HG02884 (cell line): ENCODE results near the gene CAPG.
"Not testable (repeated sequence)": the region's sequence is repeated elsewhere in the genome, so short reads cannot be mapped to it uniquely, and the experiment has no call there.

ENCODE experiments used
- ATAC-seq: cut with Tn5 transposase; IDR thresholded peaks from one replicate; pipeline ENCODE4 v1.9.1; 2021; ENCODE audit warnings: mild to moderate bottlenecking, moderate library complexity; ENCODE audit not compliant: unreplicated experiment

Gene CAPG

GRCh38 chr2:85421260-85422071 is 11.3 kb upstream of the CAPG start:
- ATAC-seq = no peak

GRCh38 chr2:85420536-85421259 is 10.5 kb upstream of the CAPG start:
- ATAC-seq = peak; percentile 61

GRCh38 chr2:85419009-85419675 is 9.0 kb upstream of the CAPG start:
- no peak for ATAC-seq

GRCh38 chr2:85418132-85419008 is 8.2 kb upstream of the CAPG start, which contains the start of gene SH2D6:
Gene SH2D6 (plus strand): TSS chr2:85418714. CDS start chr2:85429466, 10,752 bp downstream.
- ATAC-seq = peak; percentile 80

DNA sequence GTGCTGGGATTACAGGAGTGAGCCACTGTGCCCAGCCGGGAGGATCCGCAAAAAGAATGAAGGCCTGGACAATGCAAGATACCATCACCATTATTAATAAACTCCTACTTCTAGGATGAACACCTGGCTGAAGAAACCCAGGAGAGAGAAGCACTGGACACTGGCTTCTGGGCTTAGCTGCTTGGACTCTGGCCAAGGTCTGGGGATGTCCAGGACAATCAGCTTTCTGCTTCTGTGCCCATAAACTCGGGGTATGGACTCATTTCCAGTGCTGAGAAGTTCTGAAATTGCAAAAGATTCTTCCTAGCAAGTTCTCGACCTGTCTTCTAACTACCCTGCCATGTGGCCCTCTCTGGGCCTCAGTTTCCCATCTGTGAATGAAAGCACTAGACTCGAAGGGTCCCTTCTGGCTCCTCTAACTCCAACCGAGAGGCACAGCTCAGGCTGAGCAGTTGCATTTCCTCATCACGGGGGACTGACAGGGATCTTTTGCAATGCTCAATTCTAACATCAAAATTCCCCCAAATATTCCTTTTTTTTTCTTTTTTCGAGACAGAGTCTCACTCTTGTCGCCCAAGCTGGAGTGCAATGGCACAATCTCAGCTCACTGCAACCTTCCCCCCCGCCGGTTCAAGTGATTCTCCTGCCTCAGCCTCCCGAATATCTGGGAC is 5.9 kb upstream of the CAPG start:
- no peak for ATAC-seq

DNA sequence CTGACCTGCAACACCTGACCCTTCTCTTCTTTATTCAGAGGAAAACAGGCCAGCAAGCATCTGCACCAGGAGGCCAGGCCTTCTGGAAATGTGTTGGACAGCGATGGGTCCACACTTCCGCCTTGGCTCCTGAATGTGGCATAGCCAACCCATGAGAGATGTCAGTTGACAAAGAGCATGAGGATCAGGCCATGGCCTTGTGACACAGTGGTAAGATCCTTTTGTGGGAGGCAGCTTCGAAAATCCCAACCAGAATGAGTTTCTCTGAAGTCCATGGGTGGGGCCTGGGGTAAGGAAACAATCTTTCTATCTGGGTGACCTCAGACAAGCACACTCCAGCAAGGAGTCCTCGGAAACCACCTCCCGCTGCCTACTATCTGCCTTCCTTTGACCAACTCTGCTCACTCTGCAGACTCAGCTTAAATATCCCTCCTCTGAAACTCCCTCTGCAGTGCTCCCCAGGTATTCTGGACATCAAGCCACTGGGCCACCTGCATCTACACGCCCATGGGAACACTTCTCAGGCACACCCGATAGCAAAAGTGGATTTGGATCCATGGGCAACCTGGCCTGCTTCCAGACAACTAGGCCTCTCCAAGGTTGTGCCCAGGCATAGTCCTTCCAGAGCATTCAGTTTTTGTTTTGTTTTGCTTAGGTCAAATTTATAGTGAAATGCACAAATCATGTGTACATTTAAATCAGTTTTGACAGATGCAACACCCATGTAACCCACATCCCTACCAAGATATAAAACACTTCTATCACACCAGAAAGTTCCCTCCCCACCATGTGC is 4.8 kb upstream of the CAPG start:
- no peak for ATAC-seq

GRCh38 chr2:85414421-85414759 is 4.2 kb upstream of the CAPG start:
- ATAC-seq = not testable (repeated sequence)

- ATAC-seq = no peak
Measured at GRCh38 chr2:85413592-85414420, 3.6 kb upstream of the CAPG start.

- no peak for ATAC-seq
Measured at GRCh38 chr2:85411405-85411748, 1.2 kb upstream of the CAPG start.

- ATAC-seq = no peak
Measured at GRCh38 chr2:85410584-85411404, 628 bp upstream of the CAPG start.

DNA sequence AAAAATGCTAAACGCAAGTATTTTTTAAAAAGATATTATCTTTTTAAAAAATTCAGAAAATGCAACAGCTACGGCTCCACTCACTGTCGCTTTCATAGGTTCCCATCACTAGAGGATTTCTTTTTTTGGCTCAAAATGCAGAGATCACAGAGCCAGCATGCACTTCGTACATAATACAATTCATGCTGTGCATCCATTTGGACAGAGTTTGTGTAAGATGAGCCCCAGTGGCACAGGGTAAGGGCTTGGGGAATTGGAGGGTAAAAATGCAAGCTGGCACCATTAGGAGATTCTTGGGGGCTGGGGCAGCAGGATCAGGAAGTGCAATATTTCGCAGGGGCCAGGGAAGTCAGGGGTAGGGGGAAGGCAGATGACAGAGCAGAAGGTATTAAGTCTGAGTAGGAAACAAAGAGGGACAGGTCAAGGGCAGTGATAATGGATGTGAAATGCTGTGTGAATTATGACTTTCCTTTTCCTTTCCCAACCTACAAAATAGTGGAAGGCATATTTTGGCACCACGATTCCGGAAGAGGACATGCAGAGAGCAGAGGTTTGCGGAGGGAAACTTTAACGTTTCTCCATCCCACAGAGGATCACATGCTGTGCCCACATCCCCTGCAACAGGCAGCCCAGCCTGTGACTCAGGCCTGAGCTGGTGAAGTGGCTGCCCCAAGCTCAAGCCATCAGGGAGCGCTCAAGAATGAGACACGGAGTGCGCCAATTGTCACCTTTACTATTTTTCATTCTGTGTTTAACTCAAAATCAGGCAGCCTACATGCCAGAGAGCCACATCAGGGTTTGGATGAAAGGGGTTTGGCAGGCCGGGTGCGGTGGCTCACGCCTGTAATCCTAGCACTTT is 4.7 kb downstream of the CAPG start:
- ATAC-seq = no peak

- no peak for ATAC-seq
Measured at GRCh38 chr2:85401844-85402243, 8.3 kb downstream of the CAPG start.

DNA sequence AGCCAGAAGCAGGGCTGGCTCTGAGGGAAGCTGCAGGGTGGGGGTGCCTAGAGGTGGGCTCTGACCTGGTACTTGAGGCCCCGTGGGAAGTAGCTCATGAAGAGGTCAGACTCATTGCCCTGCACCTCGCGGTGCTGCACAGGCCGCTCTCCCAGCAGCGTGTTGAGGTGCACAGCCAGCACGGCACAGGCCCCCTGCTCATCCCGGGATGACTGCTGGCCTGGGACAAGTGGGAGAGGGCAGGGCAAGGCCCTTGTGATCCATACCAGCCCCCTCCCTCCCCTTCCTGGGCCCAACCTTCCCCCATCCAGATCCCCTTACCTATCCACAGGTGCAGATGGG is 8.7 kb downstream of the CAPG start:
- no peak for ATAC-seq

DNA sequence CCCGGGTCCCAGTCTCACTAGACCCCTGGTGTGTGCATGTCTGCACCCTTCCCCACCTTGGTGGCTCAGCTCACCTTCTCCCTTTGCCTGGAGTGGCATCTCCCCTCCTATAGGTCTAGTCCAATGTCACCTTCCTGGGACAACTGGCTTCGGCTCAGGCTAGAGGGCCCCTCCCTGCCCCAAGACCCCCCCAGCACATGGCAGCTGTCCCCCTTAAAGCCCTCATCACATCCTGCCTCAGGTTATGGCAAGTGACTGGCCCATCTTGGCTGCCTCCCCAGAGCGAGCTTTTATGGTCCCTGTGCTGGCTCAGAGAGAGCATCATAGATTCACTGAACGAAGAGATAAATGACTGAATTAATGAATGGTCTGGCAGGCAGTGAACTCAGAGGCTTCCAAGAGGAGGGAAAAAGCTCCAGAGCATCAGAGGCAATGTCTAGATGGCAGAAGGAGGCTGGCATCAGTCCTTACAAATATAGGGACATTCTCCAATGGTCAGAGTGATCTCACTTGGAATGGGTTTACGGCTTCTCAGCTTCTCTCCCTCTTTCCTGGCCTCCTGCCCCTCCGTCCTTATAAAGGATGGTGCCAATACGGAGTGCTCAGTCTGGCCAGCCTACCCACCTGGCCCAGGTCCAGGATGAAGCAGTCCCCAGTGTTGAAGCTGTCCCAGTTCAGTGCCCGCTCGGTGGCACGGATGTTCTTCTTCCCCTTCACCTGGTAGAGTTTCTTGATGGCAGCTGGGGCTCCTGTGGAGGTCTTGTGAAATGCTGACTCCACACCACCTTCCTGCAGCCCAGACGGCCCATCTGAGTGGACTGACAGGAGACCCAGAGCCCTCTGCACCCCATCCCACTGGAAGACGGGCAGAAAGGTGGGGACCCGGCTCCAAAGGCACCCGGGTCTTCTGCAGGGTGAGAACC is 9.4 kb downstream of the CAPG start:
- no peak for ATAC-seq

GRCh38 chr2:85400023-85400422 is 10.1 kb downstream of the CAPG start:
- ATAC-seq = no peak

- no peak for ATAC-seq
Measured at GRCh38 chr2:85399183-85399455, 11.0 kb downstream of the CAPG start.
